ENCODE measurements around the gene ZFP92.

The ZFP92 gene

DNA sequence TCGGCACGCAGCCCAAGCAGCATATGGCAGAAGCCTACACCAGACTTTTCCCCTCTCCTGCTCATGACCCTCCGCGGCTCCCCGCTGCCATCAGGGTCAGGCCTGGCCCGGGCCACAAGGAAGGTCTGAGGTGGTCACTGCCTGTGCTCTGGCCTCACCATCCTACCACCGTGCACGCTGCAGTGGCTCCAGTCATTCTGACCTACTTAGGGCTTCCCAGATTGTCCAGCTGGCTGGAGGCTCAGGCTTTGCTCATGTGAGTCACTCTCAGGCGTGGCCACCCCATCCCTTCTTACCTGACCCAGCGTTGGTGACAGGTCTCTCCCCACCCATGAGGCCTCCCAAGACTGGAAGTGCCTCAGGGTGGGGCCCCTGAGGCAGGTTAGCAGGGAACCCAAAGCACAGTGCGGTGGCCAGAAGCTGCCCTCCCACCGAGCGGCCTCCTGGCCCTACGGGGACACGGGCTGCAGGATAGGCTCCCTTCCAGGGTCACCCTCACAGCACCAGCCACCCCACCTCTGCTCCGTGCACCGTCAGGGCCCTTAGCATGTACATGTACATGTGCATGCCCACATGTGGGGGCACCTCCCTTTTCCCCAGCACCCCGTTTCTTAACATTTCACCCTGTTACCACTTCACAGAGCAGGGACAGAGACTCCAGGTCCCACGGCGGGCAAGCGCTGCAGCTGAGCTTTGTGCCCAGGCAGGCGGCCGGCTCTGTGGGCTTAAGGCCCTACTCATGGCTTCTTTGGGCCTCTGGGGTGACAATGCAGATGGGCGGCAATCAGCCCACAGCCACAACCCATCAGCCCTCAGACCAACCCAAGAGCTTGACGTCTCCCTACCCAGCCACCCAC lies 32.4 kb downstream of the ZFP92 start:
- Histone ChIP-seq H2AFZ (no peak overlapping the region), H3K4me3 (ENCODE audit: low read depth, low read length) (no peak overlapping the region), H3K4me1 (no peaks in the 10 kb centered on the region), H3K4me2 (ENCODE audit: low read length) (no peak overlapping the region), H3K27ac (no peak overlapping the region), H3K79me2 (no peaks in the 10 kb centered on the region), H3K27me3 (ENCODE audit: control insufficient read depth, insufficient read depth, low read length) (no peaks in the 10 kb centered on the region), H3K9me3 (ENCODE audit: control insufficient read depth, low read length) (no peaks in the 10 kb centered on the region), H3K9ac (no peak overlapping the region), H3K36me3 (ENCODE audit: control insufficient read depth, insufficient read depth, low read length) (no peaks in the 10 kb centered on the region)
- TF ChIP-seq, protein P1, sequence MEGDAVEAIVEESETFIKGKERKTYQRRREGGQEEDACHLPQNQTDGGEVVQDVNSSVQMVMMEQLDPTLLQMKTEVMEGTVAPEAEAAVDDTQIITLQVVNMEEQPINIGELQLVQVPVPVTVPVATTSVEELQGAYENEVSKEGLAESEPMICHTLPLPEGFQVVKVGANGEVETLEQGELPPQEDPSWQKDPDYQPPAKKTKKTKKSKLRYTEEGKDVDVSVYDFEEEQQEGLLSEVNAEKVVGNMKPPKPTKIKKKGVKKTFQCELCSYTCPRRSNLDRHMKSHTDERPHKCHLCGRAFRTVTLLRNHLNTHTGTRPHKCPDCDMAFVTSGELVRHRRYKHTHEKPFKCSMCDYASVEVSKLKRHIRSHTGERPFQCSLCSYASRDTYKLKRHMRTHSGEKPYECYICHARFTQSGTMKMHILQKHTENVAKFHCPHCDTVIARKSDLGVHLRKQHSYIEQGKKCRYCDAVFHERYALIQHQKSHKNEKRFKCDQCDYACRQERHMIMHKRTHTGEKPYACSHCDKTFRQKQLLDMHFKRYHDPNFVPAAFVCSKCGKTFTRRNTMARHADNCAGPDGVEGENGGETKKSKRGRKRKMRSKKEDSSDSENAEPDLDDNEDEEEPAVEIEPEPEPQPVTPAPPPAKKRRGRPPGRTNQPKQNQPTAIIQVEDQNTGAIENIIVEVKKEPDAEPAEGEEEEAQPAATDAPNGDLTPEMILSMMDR (IDR thresholded peaks at IDR 0.05): no peak

DNA sequence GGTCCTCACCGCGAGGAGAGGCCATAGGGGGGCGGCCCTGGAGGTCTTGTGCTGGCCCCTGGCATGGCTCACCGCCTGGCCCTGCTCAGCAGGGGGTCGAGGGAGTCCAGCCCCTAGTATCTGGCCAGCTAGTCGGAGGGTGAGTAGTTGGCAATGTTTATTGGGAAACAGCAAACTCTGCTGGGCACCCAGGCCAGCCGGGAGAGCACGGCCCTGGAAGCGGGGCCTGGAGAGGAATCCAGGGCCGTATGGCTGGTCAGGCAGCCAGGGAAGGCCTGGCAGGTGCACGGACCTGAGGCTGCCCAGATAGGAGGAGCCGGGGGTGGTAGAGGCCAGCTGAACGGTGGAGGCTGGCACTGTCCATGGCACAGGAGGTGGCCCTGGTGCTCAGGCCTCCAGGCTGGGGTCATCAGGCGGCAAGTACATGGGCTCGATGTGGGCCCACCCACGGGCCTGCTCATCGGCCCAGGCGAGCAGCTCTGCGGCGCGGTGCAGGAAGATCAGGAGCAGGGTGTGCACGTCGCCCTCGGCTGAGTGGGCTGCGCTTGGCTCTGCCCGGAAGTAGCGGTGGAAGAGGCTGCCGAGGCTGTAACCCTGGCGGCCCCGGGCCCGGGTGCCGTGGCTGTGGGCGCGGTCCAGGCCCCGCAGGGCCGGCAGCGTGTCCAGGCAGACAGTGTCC lies 33.2 kb downstream of the ZFP92 start:
- no peak overlapping the region for H3K27ac ChIP-seq
- no peaks in the 10 kb centered on the region for H3K9me3 ChIP-seq (ENCODE audit: control insufficient read depth, low read length)
- no peaks in the 10 kb centered on the region for H3K79me2 ChIP-seq
- H3K27me3 ChIP-seq (ENCODE audit: control insufficient read depth, insufficient read depth, low read length): no peaks in the 10 kb centered on the region
- H3K9ac ChIP-seq: no peak overlapping the region
- TF ChIP-seq, protein P1 (IDR thresholded peaks at IDR 0.05): no peak
- H3K4me2 ChIP-seq (ENCODE audit: low read length): no peak overlapping the region
- H3K4me3 ChIP-seq (ENCODE audit: low read depth, low read length): no peak overlapping the region
- no peak overlapping the region for H2AFZ ChIP-seq
- H3K36me3 ChIP-seq (ENCODE audit: control insufficient read depth, insufficient read depth, low read length): no peaks in the 10 kb centered on the region
- H3K4me1 ChIP-seq: no peaks in the 10 kb centered on the region

- H3K79me2 ChIP-seq: no peaks in the 10 kb centered on the region
- TF ChIP-seq, protein P1 (IDR thresholded peaks at IDR 0.05): no peak
Observed at GRCh38 chrX:153445106-153445855, 34.0 kb downstream of the ZFP92 start.

DNA sequence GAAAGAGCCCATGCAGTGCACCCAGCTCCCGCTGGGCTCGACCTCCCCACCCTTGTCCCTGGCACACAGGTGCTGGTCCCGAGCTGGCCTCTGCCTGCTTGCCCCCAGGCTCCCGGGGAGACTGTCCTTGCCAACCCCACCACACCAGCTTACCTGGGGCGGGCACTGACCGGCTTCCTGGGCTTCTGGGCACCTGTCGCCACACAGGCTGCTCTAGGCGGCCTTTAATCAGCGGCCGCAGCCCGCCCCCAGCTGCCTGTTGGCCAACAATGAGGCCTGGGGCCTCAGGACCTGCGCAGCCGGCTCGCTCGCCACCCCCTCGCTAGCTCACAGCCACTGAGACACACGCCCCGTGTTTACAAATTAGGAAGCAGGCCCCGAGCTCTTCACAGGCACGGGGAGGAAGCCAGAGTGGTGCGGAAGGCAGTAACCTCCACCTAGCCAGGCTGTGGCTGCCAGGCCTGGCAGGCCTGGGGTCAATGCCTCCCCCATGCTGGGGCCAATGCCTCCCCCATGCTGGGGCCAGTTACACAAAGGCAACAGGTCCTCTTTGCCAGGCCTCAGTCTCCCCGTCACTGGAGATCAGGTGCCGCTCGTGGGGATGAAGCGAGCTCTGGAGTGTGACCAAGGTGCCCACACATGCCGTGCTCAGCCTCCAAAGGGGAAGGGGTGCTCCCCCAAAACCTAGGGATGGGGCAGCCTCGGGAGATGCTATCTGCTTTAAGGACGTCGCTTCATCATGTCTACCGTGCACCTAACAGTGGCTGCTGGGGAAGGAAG lies 34.8 kb downstream of the ZFP92 start, which contains the start of gene TREX2:
TSS of gene TREX2 (minus strand) at position 201 of the 780 bp plus-strand sequence. CDS start 626 bp downstream, outside the sequence.
- TF ChIP-seq, protein P1 (IDR thresholded peaks at IDR 0.05): no peak
- no peak within 1 kb of the TSS for H3K27ac ChIP-seq
- no peaks in the 10 kb centered on the region for H3K36me3 ChIP-seq (ENCODE audit: control insufficient read depth, insufficient read depth, low read length)
- no peak within 1 kb of the TSS for H3K9ac ChIP-seq
- H3K4me2 ChIP-seq (ENCODE audit: low read length): no peak within 1 kb of the TSS
- H2AFZ ChIP-seq: no peak within 1 kb of the TSS
- no peaks in the 10 kb centered on the region for H3K9me3 ChIP-seq (ENCODE audit: control insufficient read depth, low read length)
- no peaks in the 10 kb centered on the region for H3K79me2 ChIP-seq
- H3K4me1 ChIP-seq: no peaks in the 10 kb centered on the region
- no peaks in the 10 kb centered on the region for H3K27me3 ChIP-seq (ENCODE audit: control insufficient read depth, insufficient read depth, low read length)
- H3K4me3 ChIP-seq (ENCODE audit: low read depth, low read length): no peak within 1 kb of the TSS

More at GRCh38 chrX:153445106-153445855, 34.0 kb downstream of the ZFP92 start:
- Histone ChIP-seq H3K9me3 (ENCODE audit: control insufficient read depth, low read length) (no peaks in the 10 kb centered on the region), H2AFZ (no peak overlapping the region), H3K36me3 (ENCODE audit: control insufficient read depth, insufficient read depth, low read length) (no peaks in the 10 kb centered on the region), H3K4me2 (ENCODE audit: low read length) (no peak overlapping the region), H3K27me3 (ENCODE audit: control insufficient read depth, insufficient read depth, low read length) (no peaks in the 10 kb centered on the region), H3K9ac (no peak overlapping the region), H3K4me1 (no peaks in the 10 kb centered on the region), H3K4me3 (ENCODE audit: low read depth, low read length) (no peak overlapping the region), H3K27ac (no peak overlapping the region)
